Measurements from ENCODE around the gene LENG1. TPM values are rescaled to one million over a fixed set of nuclear protein-coding genes. Genes with fewer than 3 reads are reported as not detected.
A peak's percentile ranks its signal among the peaks of the same experiment; 100 is the strongest.

LENG1 gene
- total RNA-seq, 1 experiment from 2014 or later: 11.2 TPM

DNA sequence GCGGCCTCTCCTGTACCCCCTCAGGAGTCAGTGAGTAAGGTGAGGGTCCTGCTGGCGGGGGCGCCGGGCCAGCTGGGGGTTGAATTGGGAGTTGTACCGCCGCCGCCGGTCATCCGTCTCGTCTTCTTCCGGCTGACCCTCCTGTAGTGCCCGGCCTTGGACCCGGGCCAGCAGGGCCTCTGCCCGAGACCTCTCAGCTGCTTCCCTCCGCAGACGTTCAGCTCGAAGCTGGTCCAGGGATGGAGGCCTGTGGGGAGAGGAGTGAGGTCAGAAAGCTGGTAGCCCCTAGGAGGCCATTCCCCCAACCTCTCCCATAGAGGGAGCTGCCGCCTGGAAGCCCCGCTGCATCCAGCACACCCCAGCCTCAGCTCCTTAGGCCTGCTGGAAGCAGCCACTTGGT lies 3.8 kb downstream of the LENG1 start:
- POLR2A ChIA-PET: no interaction called here
- ATAC-seq (no peak), DNase-seq (ENCODE audit: low read depth, low spot score) (no peak)
- TF ChIP-seq POLR2AphosphoS5 (IDR thresholded peaks at IDR 0.05; ENCODE audit: low read depth, low read length): 0 out of 2 replicates have a peak, but pooled peaks have one; percentile 9
- TF ChIP-seq, protein P1, sequence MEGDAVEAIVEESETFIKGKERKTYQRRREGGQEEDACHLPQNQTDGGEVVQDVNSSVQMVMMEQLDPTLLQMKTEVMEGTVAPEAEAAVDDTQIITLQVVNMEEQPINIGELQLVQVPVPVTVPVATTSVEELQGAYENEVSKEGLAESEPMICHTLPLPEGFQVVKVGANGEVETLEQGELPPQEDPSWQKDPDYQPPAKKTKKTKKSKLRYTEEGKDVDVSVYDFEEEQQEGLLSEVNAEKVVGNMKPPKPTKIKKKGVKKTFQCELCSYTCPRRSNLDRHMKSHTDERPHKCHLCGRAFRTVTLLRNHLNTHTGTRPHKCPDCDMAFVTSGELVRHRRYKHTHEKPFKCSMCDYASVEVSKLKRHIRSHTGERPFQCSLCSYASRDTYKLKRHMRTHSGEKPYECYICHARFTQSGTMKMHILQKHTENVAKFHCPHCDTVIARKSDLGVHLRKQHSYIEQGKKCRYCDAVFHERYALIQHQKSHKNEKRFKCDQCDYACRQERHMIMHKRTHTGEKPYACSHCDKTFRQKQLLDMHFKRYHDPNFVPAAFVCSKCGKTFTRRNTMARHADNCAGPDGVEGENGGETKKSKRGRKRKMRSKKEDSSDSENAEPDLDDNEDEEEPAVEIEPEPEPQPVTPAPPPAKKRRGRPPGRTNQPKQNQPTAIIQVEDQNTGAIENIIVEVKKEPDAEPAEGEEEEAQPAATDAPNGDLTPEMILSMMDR (IDR thresholded peaks at IDR 0.05): no peak; the same call in 1 of the 2 replicates
- H3K27me3 ChIP-seq (ENCODE audit: control insufficient read depth, insufficient read depth, low read length): no peaks in the 10 kb centered on the region
- no peaks in the 10 kb centered on the region for H3K9me3 ChIP-seq (ENCODE audit: control insufficient read depth, insufficient read depth, low read depth, low read length)
- H3K4me3 ChIP-seq (ENCODE audit: low read depth in 2 of 2, low read length in 2 of 2): no peak overlapping the region
- in situ Hi-C loops (cut with HindIII; ENCODE audit: low pct_unique_long_range_greater_than_20kb, low sequenced_read_pairs) (no loop called here), intact Hi-C loops (cut with micrococcal nuclease; ENCODE audit: unreplicated experiment) (no loop called here)
- H3K36me3 ChIP-seq (ENCODE audit: control insufficient read depth, insufficient read depth, low read length): peaks cover 12% of the 10 kb centered on the region
- BruUV-seq (replicated peaks): no TSS peak
- no peak overlapping the region; the same call in 1 of the 2 replicates for H3K27ac ChIP-seq (ENCODE audit: low read length)
- H3K4me1 ChIP-seq (ENCODE audit: control insufficient read depth, insufficient read depth, low read length): peaks cover 29% of the 10 kb centered on the region
- CTCF ChIA-PET: no interaction called here

DNA sequence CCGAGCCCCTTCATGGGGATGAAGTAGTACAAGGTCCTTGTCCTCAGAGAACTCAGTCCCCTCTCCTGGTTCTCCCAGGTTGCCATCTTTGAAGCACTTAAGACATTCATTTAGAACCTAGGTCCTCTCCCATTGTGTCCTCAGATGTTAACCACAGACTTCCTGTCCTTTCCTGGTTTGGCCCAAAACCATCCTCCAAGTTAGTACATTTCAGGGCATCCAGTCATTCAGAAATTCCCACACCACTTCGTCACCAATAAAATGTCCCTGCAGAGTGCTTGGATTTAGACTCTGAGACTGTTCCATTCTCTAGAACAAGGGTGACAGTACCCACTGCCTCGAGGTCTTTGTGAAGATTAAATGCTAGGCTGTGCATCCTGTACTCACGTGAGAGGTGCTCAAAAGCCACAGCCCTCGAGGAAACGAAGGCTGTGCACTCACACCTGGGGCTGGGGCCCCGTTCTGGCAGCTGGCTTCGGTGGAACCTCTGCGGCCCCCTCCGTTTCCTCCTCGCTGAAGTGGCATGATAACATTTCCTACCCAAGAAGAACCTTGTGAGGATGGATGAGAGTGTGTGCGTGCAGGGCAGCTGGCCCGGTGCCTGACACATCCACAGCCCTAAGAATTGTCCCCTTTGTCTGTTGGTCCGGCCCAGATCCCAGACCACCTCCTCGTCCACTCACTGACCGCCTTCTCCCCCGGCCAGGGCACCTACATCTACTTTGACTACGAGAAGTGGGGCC lies 4.7 kb downstream of the LENG1 start:
- no peak for ATAC-seq
- BruUV-seq (replicated peaks): TSS peak; percentile 65
- Histone ChIP-seq H3K27me3 (ENCODE audit: control insufficient read depth, insufficient read depth, low read length) (no peaks in the 10 kb centered on the region), H3K4me1 (ENCODE audit: control insufficient read depth, insufficient read depth, low read length) (peaks cover 28% of the 10 kb centered on the region), H3K27ac (ENCODE audit: low read length) (peak overlapping the region; percentile 62), H3K4me3 (ENCODE audit: low read depth in 2 of 2, low read length in 2 of 2) (no peak overlapping the region), H3K36me3 (ENCODE audit: control insufficient read depth, insufficient read depth, low read length) (peaks cover 9% of the 10 kb centered on the region), H3K9me3 (ENCODE audit: control insufficient read depth, insufficient read depth, low read depth, low read length) (no peaks in the 10 kb centered on the region)
- ChIA-PET CTCF (no interaction called here), POLR2A (no interaction called here)
- peak; percentile 70 for TF ChIP-seq POLR2AphosphoS5 (IDR thresholded peaks at IDR 0.05; ENCODE audit: low read depth, low read length)
- TF ChIP-seq TCF7L2 (IDR thresholded peaks at IDR 0.05; ENCODE audit: low read depth, low read length): no peak
- in situ Hi-C loops (cut with HindIII; ENCODE audit: low pct_unique_long_range_greater_than_20kb, low sequenced_read_pairs): no loop called here
- no peak for DNase-seq (ENCODE audit: low read depth, low spot score)
- intact Hi-C loops (cut with micrococcal nuclease; ENCODE audit: unreplicated experiment): no loop called here

DNA sequence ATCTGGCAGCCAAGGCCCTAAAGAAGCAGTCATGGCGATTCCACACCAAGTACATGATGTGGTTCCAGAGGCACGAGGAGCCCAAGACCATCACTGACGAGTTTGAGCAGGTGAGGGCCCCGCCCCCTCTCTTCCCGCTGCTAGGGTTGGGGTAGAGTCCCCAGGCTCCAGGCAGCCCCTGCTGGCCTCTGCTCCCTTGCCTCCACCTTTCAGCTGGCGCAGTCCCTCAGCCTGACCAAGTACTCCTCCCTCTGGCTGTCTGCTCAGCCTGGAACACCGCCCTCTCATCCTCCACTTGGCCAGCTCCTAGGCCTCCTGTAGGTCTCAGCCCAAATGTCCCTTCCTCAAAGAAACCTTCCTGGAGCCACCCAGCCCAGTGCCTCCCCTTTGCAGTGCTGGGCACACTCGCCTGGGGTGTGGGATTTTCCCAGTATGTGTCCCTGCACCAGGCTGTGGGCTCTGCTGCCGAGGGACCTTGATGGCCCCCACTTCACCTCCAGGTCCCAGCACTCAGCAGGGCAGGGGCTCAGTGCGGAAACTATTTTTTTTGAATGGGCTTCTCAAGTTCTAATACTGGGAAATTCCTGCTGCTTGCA lies 5.7 kb downstream of the LENG1 start:
- no TSS peak for BruUV-seq (replicated peaks)
- in situ Hi-C loops (cut with HindIII; ENCODE audit: low pct_unique_long_range_greater_than_20kb, low sequenced_read_pairs): no loop called here

More for the DNA sequence above, 5.7 kb downstream of the LENG1 start:
- Histone ChIP-seq H3K27ac (ENCODE audit: low read length) (peak overlapping the region; percentile 62; the same call in 1 of the 2 replicates), H3K4me1 (ENCODE audit: control insufficient read depth, insufficient read depth, low read length) (peaks cover 27% of the 10 kb centered on the region), H3K9me3 (ENCODE audit: control insufficient read depth, insufficient read depth, low read depth, low read length) (no peaks in the 10 kb centered on the region), H3K27me3 (ENCODE audit: control insufficient read depth, insufficient read depth, low read length) (no peaks in the 10 kb centered on the region), H3K36me3 (ENCODE audit: control insufficient read depth, insufficient read depth, low read length) (peaks cover 18% of the 10 kb centered on the region), H3K4me3 (ENCODE audit: low read depth in 2 of 2, low read length in 2 of 2) (no peak overlapping the region)
- ChIA-PET POLR2A (no interaction called here), CTCF (no interaction called here)
- ATAC-seq (peak; percentile 22), DNase-seq (ENCODE audit: low read depth, low spot score) (no peak)
- TF ChIP-seq, protein P2, sequence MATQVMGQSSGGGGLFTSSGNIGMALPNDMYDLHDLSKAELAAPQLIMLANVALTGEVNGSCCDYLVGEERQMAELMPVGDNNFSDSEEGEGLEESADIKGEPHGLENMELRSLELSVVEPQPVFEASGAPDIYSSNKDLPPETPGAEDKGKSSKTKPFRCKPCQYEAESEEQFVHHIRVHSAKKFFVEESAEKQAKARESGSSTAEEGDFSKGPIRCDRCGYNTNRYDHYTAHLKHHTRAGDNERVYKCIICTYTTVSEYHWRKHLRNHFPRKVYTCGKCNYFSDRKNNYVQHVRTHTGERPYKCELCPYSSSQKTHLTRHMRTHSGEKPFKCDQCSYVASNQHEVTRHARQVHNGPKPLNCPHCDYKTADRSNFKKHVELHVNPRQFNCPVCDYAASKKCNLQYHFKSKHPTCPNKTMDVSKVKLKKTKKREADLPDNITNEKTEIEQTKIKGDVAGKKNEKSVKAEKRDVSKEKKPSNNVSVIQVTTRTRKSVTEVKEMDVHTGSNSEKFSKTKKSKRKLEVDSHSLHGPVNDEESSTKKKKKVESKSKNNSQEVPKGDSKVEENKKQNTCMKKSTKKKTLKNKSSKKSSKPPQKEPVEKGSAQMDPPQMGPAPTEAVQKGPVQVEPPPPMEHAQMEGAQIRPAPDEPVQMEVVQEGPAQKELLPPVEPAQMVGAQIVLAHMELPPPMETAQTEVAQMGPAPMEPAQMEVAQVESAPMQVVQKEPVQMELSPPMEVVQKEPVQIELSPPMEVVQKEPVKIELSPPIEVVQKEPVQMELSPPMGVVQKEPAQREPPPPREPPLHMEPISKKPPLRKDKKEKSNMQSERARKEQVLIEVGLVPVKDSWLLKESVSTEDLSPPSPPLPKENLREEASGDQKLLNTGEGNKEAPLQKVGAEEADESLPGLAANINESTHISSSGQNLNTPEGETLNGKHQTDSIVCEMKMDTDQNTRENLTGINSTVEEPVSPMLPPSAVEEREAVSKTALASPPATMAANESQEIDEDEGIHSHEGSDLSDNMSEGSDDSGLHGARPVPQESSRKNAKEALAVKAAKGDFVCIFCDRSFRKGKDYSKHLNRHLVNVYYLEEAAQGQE (IDR thresholded peaks at IDR 0.05; ENCODE audit: insufficient read depth in 1 of 2, low read depth in 2 of 2, low read length in 1 of 2): no peak
- no peak for TF ChIP-seq POLR2AphosphoS5 (IDR thresholded peaks at IDR 0.05; ENCODE audit: low read depth, low read length)
- TF ChIP-seq, protein P1 (IDR thresholded peaks at IDR 0.05): no peak
- no peak for TF ChIP-seq SIN3A (IDR thresholded peaks at IDR 0.05; ENCODE audit: borderline replicate concordance, insufficient read depth, low read depth, low read length)
- TF ChIP-seq TCF7L2 (IDR thresholded peaks at IDR 0.05; ENCODE audit: low read depth, low read length): no peak
- intact Hi-C loops (cut with micrococcal nuclease; ENCODE audit: unreplicated experiment): no loop called here
